ENCODE results near the gene NR2F1-AS1. TPM values are rescaled to one million over a fixed set of nuclear protein-coding genes. Genes with fewer than 3 reads are reported as not detected.

Gene NR2F1-AS1
- total and polyA plus RNA-seq, 4 donors, result 2.0 to 4.0 (median 2.1) TPM

DNA sequence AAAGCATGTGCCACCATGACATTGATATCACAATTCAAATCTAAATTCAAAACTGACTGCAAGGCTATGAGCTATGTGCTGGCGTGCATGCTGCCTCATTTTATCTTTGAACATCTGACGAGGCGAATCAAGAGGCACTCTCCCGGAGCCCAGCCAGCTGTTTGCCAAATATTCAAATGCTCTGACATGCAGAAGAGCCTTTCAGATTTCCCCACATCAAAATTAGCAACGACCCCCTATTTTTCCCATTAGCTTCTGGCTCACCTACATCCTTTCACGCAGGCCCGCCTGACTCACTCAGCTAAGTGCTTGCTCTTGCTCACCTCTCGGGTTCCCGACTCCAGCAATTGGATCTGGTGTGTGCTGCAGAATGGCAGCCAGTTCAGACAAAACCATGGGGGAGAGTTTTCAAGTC lies 159.0 kb downstream of the NR2F1-AS1 start:
- Histone ChIP-seq H3K36me3 (ENCODE audit: control insufficient read depth in 4 of 4, insufficient read depth in 3 of 4, low read depth in 1 of 4, low read length in 3 of 4) (no peaks in the 10 kb centered on the region), H3K4me3 (ENCODE audit: low read depth in 1 of 3, low read length in 3 of 3) (no peak overlapping the region), H3K9ac (ENCODE audit: low read depth in 1 of 2, low read length in 2 of 2) (no peak overlapping the region), H3K9me3 (ENCODE audit: control insufficient read depth in 4 of 4, low read length in 3 of 4) (no peaks in the 10 kb centered on the region), H3K27ac (ENCODE audit: low read depth in 1 of 2, low read length in 2 of 2) (no peak overlapping the region), H3K4me1 (ENCODE audit: control insufficient read depth in 4 of 4, insufficient read depth in 4 of 4, low read length in 3 of 4) (no peaks in the 10 kb centered on the region), H3K27me3 (ENCODE audit: control insufficient read depth in 4 of 4, insufficient read depth in 4 of 4, low read length in 3 of 4) (no peaks in the 10 kb centered on the region)
- DNase-seq (ENCODE audit: low spot score), result no peak
- TF ChIP-seq HNF4G (IDR thresholded peaks at IDR 0.05) (no peak), NR2F2 (IDR thresholded peaks at IDR 0.05) (no peak), EGR1 (IDR thresholded peaks at IDR 0.05; ENCODE audit: low read depth in 2 of 2) (no peak), FOXA2 (IDR thresholded peaks at IDR 0.05) (no peak), GABPA (IDR thresholded peaks at IDR 0.05 in 1 of 2, conservative IDR thresholded peaks at IDR 0.05 in 1 of 2) (no peak), ZBTB33 (IDR thresholded peaks at IDR 0.05) (no peak)
- WGBS, result 84% methylated on average over 9 of the region's 9 CpGs

- H3K36me3 ChIP-seq (ENCODE audit: control insufficient read depth in 4 of 4, insufficient read depth in 3 of 4, low read depth in 1 of 4, low read length in 3 of 4), result no peaks in the 10 kb centered on the region
- no peaks in the 10 kb centered on the region for H3K27me3 ChIP-seq (ENCODE audit: control insufficient read depth in 4 of 4, insufficient read depth in 4 of 4, low read length in 3 of 4)
- no peak overlapping the region for H3K4me3 ChIP-seq (ENCODE audit: low read depth in 1 of 3, low read length in 3 of 3)
- DNase-seq (ENCODE audit: low spot score), result no peak
- TF ChIP-seq GABPA (IDR thresholded peaks at IDR 0.05 in 1 of 2, conservative IDR thresholded peaks at IDR 0.05 in 1 of 2) (no peak), HNF4A (conservative IDR thresholded peaks at IDR 0.05) (no peak), REST (IDR thresholded peaks at IDR 0.05) (no peak), RAD21 (IDR thresholded peaks at IDR 0.05) (no peak), ZBTB33 (IDR thresholded peaks at IDR 0.05) (no peak), EGR1 (IDR thresholded peaks at IDR 0.05; ENCODE audit: low read depth in 2 of 2) (no peak), CTCF (IDR thresholded peaks at IDR 0.05; ENCODE audit: low read depth, low read length, missing input control) (no peak), SP1 (IDR thresholded peaks at IDR 0.05) (no peak), HNF4G (IDR thresholded peaks at IDR 0.05) (no peak), JUND (IDR thresholded peaks at IDR 0.05) (no peak), RXRA (IDR thresholded peaks at IDR 0.05) (no peak), YY1 (IDR thresholded peaks at IDR 0.05) (no peak), NR2F2 (IDR thresholded peaks at IDR 0.05) (no peak)
- TF ChIP-seq, protein P1, sequence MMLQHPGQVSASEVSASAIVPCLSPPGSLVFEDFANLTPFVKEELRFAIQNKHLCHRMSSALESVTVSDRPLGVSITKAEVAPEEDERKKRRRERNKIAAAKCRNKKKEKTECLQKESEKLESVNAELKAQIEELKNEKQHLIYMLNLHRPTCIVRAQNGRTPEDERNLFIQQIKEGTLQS (IDR thresholded peaks at IDR 0.05), result no peak
- TF ChIP-seq, protein P2, sequence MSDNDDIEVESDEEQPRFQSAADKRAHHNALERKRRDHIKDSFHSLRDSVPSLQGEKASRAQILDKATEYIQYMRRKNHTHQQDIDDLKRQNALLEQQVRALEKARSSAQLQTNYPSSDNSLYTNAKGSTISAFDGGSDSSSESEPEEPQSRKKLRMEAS (IDR thresholded peaks at IDR 0.05), result no peak
- no peak overlapping the region for H3K9ac ChIP-seq (ENCODE audit: low read depth in 1 of 2, low read length in 2 of 2)
- H3K9me3 ChIP-seq (ENCODE audit: control insufficient read depth in 4 of 4, low read length in 3 of 4), result no peaks in the 10 kb centered on the region
- H3K4me1 ChIP-seq (ENCODE audit: control insufficient read depth in 4 of 4, insufficient read depth in 4 of 4, low read length in 3 of 4), result no peaks in the 10 kb centered on the region
- WGBS, result 79% methylated on average over 6 of the region's 6 CpGs
- no peak overlapping the region for H3K27ac ChIP-seq (ENCODE audit: low read depth in 1 of 2, low read length in 2 of 2)
Observed at GRCh38 chr5:93421468-93421867, 159.6 kb downstream of the NR2F1-AS1 start.
